Hair follicular keratinocyte (primary cell): Measurements from ENCODE around the gene TNFSF9. TPM values are rescaled to one million over a fixed set of nuclear protein-coding genes. Genes with fewer than 3 reads are reported as not detected.

Source experiments
- total RNA-seq: library from RNA; depleted of rRNA; stranded (reverse); fragments of >200 nt; gene quantifications from 2 replicates; pipeline ENCODE4 v1.2.3, GENCODE V29; 2015

The TNFSF9 gene, protein sequence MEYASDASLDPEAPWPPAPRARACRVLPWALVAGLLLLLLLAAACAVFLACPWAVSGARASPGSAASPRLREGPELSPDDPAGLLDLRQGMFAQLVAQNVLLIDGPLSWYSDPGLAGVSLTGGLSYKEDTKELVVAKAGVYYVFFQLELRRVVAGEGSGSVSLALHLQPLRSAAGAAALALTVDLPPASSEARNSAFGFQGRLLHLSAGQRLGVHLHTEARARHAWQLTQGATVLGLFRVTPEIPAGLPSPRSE
- total RNA-seq: 31.5 and 32.5 TPM in 2 replicates

DNA sequence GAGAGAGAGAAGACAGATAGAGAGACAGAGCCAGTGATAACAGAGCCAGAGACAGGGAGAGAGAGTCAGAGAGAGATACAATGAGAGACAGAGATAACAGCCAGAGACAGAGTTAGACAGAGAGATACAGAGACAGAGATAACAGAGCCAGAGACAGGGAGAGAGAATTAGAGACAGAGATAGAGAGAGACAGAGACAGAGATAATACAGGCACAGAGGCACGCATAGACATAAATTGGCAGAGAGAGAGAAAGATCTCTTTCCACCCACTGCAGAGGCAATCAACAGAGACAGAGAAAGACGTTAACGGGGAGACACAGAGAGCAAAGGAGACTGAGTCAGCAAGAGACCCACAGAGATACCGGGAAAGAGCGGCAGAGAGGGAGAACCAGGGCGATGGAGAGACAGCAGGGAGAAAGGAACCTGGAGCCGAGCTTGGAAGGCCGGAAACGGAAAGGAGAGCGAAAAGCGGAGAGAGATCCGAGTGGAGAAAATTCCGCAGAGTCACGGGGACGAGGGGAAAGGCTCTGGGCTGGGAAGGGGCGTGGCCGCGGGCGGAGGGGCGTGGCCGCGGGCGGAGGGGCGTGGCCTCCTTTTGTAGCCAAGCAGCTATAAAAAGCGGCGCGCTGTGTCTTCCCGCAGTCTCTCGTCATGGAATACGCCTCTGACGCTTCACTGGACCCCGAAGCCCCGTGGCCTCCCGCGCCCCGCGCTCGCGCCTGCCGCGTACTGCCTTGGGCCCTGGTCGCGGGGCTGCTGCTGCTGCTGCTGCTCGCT, at the start of gene TNFSF9:
TSS of gene TNFSF9 (plus strand) at position 641 of the 777 bp plus-strand sequence. CDS start at position 652, 11 bp downstream.

DNA sequence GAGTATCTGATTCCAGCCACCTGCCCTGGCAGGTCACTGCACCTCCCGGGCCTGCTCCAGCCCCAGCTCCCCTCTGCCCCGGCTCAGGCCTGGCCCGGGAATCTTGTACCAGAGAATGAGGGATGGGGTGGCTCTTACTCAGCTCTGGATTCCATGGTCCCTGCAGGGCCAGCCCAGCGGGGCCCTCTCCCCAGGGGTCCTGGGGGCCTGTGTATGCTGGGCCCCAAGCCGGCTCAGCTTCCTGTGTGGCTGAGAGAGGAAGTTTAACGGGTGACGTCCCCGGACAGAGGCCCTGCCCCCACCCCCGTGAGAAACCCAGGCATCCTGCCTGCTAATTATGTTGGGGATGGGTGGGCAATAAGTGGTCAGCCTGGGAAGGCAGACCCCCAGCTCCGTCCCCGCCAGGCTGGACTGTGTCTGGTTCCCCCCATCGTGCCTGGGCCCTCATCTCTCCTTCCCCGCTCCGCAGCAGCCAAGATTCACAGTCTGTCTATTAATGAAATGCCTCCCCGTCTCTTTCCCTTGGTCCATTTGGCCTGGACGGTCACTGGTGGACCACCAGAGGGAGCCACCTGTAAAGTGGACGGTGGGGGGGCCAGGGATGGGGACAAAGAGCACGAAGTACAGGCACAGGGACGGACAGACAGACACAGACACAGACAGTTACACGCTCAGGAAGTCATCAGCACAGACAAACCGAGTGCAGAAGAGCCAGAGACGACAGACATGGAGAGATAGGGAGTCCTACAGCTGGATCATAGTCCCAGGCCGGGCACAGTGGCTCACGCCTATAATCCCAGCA, 49.1 kb upstream of the TNFSF9 start, which contains the start of gene DENND1C:
TSS of gene DENND1C (minus strand) at position 247 of the 802 bp plus-strand sequence. CDS start at position 155, 92 bp downstream.

DNA sequence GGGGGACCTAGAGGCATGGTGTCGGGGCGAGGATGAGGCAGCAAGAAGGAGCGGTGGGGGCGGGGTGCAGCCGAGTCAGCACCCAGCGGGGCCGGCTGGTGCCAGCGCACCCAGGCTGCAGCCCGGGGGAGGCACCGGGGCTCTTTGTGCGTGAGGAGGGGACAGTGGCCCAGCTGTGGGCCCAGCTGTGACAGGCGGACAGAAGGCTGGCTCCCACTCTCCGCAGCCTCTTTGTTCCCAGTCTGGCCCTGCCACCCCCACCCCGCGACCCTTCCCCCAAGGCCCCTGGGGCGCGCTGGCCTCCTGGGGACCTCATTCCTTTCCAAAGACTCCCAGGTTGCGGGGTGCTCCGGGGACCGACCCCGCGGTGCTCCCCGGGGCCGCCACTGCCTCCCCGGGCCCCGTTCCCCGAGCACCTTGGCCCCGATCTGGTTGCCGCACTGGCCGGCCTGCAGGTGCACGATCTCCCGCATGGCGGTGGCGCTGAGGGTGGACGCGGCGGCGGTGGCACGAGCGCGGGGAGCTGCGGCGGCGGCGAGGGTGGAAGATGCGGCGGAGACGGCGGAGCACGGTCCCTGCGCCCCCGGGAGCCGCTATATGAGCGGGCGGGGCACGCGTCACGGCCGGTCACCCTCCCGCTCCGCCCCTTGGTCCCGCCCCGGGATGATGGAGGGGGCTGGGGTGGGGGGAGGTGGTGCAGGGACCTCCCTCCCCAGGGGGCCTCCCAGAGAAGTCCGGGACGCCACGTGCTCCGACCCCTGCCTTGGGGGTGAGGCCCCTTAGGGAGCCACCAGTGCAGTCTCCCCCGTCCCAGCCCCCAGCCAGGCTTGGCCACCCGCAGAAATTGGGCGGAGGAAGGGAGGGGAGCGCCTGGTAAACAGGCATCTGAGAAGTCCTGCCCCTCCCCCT, 28.8 kb upstream of the TNFSF9 start, which contains the start of gene TUBB4A:
TSS of gene TUBB4A (minus strand) at position 570 of the 909 bp plus-strand sequence. CDS start at position 473, 97 bp downstream.

Other genes starting within 250 kb of the TNFSF9 start
- gene ACER1, start 197.4 kb upstream of the TNFSF9 start, total RNA-seq: not detected in 2 replicates
- gene CLPP, start 169.5 kb upstream of the TNFSF9 start, total RNA-seq: 154 and 157 TPM in 2 replicates
- 37.3 and 111 TPM in 2 replicates for gene ALKBH7, start 158.2 kb upstream of the TNFSF9 start, total RNA-seq
- 0.34 and 0.62 TPM in 2 replicates for gene PSPN, start 155.1 kb upstream of the TNFSF9 start, total RNA-seq
- gene GTF2F1, start 137.9 kb upstream of the TNFSF9 start, total RNA-seq: 41.6 and 46.0 TPM in 2 replicates
- 121 and 168 TPM in 2 replicates for gene KHSRP, start 106.2 kb upstream of the TNFSF9 start, total RNA-seq
- not detected in 2 replicates for gene SLC25A41, start 97.3 kb upstream of the TNFSF9 start, total RNA-seq
- gene SLC25A23, start 71.2 kb upstream of the TNFSF9 start, total RNA-seq: 28.1 and 38.4 TPM in 2 replicates
- 19.5 and 23.8 TPM in 2 replicates for gene CRB3, start 66.8 kb upstream of the TNFSF9 start, total RNA-seq
- 0.11 TPM in 1 of 2 replicates, not detected in the other for gene DENND1C, start 49.2 kb upstream of the TNFSF9 start, total RNA-seq
- gene TUBB4A, start 28.7 kb upstream of the TNFSF9 start, total RNA-seq: not detected in 2 replicates
- 0.16 and 0.46 TPM in 2 replicates for gene CD70, start 60.1 kb downstream of the TNFSF9 start, total RNA-seq
- not detected in 2 replicates for gene TNFSF14, start 139.1 kb downstream of the TNFSF9 start, total RNA-seq
- 63.2 and 88.6 TPM in 2 replicates for gene C3, start 189.6 kb downstream of the TNFSF9 start, total RNA-seq
- gene GPR108, start 206.6 kb downstream of the TNFSF9 start, total RNA-seq: 33.3 and 41.3 TPM in 2 replicates
- 51.0 and 66.4 TPM in 2 replicates for gene TRIP10, start 208.7 kb downstream of the TNFSF9 start, total RNA-seq
- 73.5 and 97.6 TPM in 2 replicates for gene SH2D3A, start 236.4 kb downstream of the TNFSF9 start, total RNA-seq
- gene VAV1, start 241.7 kb downstream of the TNFSF9 start, total RNA-seq: 0.08 and 5.6 TPM in 2 replicates